GM21515 (cell line): ENCODE data around the gene FOXI1.
"Not testable (repeated sequence)": the region's sequence is repeated elsewhere in the genome, so short reads cannot be mapped to it uniquely, and the experiment has no call there.

Source experiments
- ATAC-seq: cut with Tn5 transposase; IDR thresholded peaks from one replicate; pipeline ENCODE4 v1.9.1; 2021; ENCODE audit not compliant: unreplicated experiment

The FOXI1 gene

GRCh38 chr5:170121321-170121720, 15.6 kb downstream of the FOXI1 start:
- ATAC-seq, result no peak

- no peak for ATAC-seq
Measured at GRCh38 chr5:170126061-170126460, 20.4 kb downstream of the FOXI1 start.

GRCh38 chr5:170126626-170127025, 20.9 kb downstream of the FOXI1 start:
- ATAC-seq, result no peak

- no peak for ATAC-seq
Measured at GRCh38 chr5:170131235-170131634, 25.5 kb downstream of the FOXI1 start.

- ATAC-seq, result no peak
Measured at GRCh38 chr5:170132269-170132975, 26.7 kb downstream of the FOXI1 start.

- ATAC-seq, result no peak
Measured at GRCh38 chr5:170132976-170133448, 27.3 kb downstream of the FOXI1 start.

GRCh38 chr5:170135796-170136490, 30.2 kb downstream of the FOXI1 start:
- ATAC-seq, result no peak

GRCh38 chr5:170136506-170136905, 30.8 kb downstream of the FOXI1 start:
- ATAC-seq, result no peak

- no peak for ATAC-seq
Measured at GRCh38 chr5:170137694-170138214, 32.1 kb downstream of the FOXI1 start.

GRCh38 chr5:170138273-170138672, 32.6 kb downstream of the FOXI1 start:
- ATAC-seq, result no peak

GRCh38 chr5:170139786-170140335, 34.2 kb downstream of the FOXI1 start:
- no peak for ATAC-seq

- not testable (repeated sequence) for ATAC-seq
Measured at GRCh38 chr5:170141196-170141595, 35.5 kb downstream of the FOXI1 start.

GRCh38 chr5:170141636-170142035, 35.9 kb downstream of the FOXI1 start:
- no peak for ATAC-seq

GRCh38 chr5:170142196-170142595, 36.5 kb downstream of the FOXI1 start:
- ATAC-seq, result no peak

- ATAC-seq, result no peak
Measured at GRCh38 chr5:170143091-170143490, 37.4 kb downstream of the FOXI1 start.

GRCh38 chr5:170143710-170144109, 38.0 kb downstream of the FOXI1 start:
- no peak for ATAC-seq

- ATAC-seq, result no peak
Measured at GRCh38 chr5:170144286-170145023, 38.8 kb downstream of the FOXI1 start.

- ATAC-seq, result no peak
Measured at GRCh38 chr5:170145462-170145861, 39.8 kb downstream of the FOXI1 start.

- no peak for ATAC-seq
Measured at GRCh38 chr5:170147051-170147752, 41.5 kb downstream of the FOXI1 start.

GRCh38 chr5:170147753-170148264, 42.1 kb downstream of the FOXI1 start:
- no peak for ATAC-seq
